Coronary artery (tissue), 2 donors: Measurements from ENCODE around the gene SPTLC2.

Source experiments
- DNase-seq: peaks from one replicate; pipeline ENCODE4 v3.0.0-alpha.2; 2017; ENCODE audit warnings: low spot score
- H3K27ac ChIP-seq, 2 donors: fragments of 200-600 bp; sonication (generic); one replicate each; pipeline ENCODE4 v1.5.1; 2016 to 2019
- H3K4me3 ChIP-seq: fragments of 200-600 bp; sonication (generic); 2 replicates; pipeline ENCODE4 v1.5.1; 2016; ENCODE audit warnings: mild to moderate bottlenecking, moderate library complexity
- TF ChIP-seq, protein P1 (sequence below): fragments of 200-600 bp; sonication (generic); IDR thresholded peaks from one replicate; pipeline ENCODE4 v1.5.1; 2019; ENCODE audit warnings: antibody characterized with exemption

The SPTLC2 gene

DNA sequence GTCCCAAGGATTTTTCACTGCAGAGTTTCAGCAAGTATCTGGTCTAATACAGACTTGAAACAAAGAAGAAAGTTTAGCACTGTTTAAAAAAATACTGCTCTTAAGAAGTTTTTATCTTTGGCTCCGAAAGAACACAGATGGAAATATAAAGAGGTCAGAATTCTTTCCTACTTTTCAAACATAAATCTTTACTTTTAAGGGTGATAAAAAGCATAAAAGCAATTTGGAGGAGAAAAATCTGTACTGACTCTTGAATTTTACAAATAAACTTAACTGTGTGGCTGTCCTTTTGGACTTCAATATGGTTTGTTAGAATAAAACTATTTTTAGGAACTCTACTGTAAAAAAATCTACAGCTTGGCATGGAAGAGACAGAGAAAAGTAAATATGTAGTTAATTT is 90.2 kb downstream of the SPTLC2 start:
- H3K27ac ChIP-seq: no peak overlapping the region
- TF ChIP-seq, protein P1, sequence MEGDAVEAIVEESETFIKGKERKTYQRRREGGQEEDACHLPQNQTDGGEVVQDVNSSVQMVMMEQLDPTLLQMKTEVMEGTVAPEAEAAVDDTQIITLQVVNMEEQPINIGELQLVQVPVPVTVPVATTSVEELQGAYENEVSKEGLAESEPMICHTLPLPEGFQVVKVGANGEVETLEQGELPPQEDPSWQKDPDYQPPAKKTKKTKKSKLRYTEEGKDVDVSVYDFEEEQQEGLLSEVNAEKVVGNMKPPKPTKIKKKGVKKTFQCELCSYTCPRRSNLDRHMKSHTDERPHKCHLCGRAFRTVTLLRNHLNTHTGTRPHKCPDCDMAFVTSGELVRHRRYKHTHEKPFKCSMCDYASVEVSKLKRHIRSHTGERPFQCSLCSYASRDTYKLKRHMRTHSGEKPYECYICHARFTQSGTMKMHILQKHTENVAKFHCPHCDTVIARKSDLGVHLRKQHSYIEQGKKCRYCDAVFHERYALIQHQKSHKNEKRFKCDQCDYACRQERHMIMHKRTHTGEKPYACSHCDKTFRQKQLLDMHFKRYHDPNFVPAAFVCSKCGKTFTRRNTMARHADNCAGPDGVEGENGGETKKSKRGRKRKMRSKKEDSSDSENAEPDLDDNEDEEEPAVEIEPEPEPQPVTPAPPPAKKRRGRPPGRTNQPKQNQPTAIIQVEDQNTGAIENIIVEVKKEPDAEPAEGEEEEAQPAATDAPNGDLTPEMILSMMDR: no peak
- DNase-seq: no peak
- H3K4me3 ChIP-seq: no peak overlapping the region

DNA sequence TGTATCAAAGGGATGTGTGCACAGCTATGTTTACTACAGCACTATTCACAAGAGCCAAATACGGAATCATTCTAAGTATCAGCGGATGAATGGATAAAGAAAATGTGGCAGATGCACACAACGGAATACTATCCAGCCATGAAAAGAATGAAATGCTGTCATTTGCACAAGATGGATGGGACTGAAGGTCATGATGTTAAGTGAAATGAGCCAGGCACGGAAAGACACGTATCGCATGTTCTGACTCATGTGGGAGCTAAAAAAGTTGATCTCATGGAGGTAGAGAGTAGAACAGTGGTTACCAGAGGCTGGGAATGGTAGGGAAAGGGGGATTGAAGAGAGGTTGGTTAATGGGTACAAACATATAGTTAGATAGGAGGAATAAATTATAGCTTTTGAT is 91.9 kb downstream of the SPTLC2 start:
- no peak for DNase-seq
- H3K4me3 ChIP-seq: no peak overlapping the region
- H3K27ac ChIP-seq: no peak overlapping the region
- TF ChIP-seq, protein P1: no peak

DNA sequence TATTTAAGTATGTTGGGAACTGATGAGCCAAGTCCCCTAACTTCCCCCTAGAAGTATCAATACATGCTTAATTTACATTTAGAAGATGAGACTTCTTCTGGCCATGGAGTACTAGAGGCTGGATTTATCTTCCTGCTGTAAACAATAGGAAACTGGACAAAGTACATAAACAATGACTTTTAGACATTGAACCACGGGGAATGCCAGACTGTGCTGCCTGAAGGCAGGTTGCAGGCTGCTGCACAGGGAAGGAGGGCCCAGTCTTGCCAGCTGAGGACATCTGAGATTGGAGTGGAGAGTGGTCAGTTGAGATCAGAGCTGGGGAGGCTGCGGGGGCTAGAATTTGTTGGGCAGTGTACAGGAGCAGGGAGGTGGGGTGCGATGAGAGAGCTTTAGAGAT is 93.3 kb downstream of the SPTLC2 start:
- no peak overlapping the region for H3K4me3 ChIP-seq
- H3K27ac ChIP-seq: no peak overlapping the region
- no peak for DNase-seq
- TF ChIP-seq, protein P1: no peak

DNA sequence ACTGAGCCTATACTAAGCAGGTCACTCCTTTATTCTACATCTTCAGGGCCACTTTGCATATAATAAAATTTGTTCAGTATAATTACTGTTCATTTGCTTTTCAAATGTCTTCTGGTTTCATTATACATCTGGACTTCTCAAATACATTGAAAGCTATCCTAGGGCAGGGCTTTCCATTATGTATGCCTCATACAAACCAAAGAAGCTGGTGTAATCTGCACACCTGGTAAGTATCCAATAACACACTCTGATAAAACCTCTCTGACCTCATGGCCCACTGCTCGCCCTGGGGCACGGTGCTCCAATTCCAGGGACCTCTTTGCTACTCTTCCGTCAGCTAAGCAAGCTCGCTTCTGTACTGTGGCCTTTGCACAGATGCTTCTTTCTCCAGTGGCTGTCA is 95.9 kb downstream of the SPTLC2 start:
- no peak for DNase-seq
- no peak overlapping the region for H3K4me3 ChIP-seq
- TF ChIP-seq, protein P1: no peak

DNA sequence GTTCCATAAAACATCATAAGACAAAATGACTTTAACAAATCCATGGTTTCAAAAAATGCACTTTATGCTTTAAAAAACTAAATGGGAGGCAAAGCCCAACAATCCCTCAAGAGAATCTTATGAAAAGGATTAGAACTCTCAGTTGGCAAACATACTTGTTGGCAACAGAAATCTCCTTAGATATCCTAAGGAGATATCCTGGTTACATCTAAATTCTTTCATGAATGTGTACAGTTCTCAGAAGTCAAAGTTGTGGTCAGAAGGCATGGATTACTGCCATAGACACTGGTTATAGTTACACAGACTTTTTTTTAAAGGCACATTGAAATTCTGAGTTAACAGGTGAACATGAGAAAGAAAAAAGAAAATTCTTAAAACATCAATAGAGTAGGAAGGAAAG is 100.3 kb downstream of the SPTLC2 start:
- no peak for DNase-seq
- TF ChIP-seq, protein P1: no peak
- Histone ChIP-seq H3K27ac (no peak overlapping the region), H3K4me3 (no peak overlapping the region)

More for the DNA sequence above, 95.9 kb downstream of the SPTLC2 start:
- H3K27ac ChIP-seq: no peak overlapping the region

DNA sequence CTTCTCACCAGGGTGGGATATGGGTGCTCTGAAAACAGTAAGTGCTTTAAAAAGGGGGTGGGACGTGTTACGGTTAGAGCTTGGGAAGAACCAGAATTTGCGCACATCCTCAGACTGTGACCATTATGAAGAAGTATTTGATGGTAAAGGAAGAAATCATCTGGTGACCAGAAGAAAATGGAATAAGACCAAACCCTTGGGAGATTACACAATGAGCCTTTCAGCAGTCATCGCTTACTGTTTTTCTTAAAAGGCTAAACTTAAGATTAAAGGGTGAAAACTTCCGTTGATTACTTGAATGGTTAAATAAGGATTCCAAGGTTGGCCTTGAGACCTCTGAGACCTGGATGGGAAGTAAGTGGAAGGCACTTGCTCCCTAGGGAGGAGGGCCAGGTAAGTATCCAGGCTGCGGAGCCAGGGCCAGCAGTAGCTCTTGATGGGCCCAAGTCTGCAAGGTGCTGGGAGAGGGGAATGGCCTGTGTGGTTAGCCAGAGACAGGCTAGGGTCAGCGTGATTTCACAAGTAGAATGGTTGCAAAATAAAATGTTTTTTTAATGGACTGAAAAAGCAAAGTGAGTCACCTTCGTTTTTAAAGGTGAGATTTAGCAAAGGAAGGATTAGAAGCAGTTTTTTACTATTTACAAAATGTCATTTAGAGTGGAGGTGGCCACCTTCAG is 104.8 kb downstream of the SPTLC2 start:
- no peak overlapping the region for H3K4me3 ChIP-seq
- DNase-seq: no peak
- TF ChIP-seq, protein P1: no peak
- no peak overlapping the region for H3K27ac ChIP-seq

DNA sequence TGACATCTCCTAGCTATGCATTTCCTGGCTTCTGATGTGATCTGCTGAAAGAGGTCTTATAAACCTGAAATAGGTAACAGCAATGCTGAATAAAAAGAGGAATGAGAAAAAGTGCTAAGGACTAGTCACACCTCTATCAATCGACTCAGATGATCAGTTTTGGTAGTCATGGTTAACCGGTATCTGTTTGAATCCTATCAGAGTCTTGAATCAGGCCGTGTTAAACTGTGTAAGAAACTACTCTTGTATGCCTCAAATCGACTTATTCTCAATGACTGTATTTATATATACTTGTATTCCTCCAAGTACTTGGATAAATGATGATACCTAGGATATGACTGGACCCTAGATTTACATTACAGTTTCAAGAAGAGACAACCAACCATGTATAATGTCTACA is 107.1 kb downstream of the SPTLC2 start:
- DNase-seq: no peak
- Histone ChIP-seq H3K27ac (no peak overlapping the region), H3K4me3 (no peak overlapping the region)
- TF ChIP-seq, protein P1: no peak
